ENCODE data around the gene ZNF543. TPM values are rescaled to one million over a fixed set of nuclear protein-coding genes. Genes with fewer than 3 reads are reported as not detected.

The ZNF543 gene
- total RNA-seq, 2 experiments from 2014 or later = 6.3 to 7.0 TPM

DNA sequence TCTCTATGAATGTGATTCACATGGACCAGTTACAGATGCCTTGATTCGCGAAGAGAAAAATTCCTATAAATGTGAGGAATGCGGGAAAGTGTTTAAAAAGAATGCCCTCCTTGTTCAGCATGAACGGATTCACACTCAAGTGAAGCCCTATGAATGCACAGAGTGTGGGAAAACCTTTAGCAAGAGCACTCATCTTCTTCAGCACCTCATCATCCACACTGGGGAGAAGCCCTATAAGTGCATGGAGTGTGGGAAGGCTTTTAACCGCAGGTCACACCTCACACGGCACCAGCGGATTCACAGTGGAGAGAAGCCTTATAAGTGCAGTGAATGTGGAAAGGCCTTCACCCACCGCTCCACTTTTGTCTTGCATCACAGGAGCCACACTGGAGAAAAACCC, 7.7 kb downstream of the ZNF543 start:
- DNase-seq (no peak), ATAC-seq (no peak)
- TF ChIP-seq, protein P1, sequence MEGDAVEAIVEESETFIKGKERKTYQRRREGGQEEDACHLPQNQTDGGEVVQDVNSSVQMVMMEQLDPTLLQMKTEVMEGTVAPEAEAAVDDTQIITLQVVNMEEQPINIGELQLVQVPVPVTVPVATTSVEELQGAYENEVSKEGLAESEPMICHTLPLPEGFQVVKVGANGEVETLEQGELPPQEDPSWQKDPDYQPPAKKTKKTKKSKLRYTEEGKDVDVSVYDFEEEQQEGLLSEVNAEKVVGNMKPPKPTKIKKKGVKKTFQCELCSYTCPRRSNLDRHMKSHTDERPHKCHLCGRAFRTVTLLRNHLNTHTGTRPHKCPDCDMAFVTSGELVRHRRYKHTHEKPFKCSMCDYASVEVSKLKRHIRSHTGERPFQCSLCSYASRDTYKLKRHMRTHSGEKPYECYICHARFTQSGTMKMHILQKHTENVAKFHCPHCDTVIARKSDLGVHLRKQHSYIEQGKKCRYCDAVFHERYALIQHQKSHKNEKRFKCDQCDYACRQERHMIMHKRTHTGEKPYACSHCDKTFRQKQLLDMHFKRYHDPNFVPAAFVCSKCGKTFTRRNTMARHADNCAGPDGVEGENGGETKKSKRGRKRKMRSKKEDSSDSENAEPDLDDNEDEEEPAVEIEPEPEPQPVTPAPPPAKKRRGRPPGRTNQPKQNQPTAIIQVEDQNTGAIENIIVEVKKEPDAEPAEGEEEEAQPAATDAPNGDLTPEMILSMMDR (IDR thresholded peaks at IDR 0.05) = no peak
- Mint-ChIP-seq H3K9me3 (peaks cover 43% of the 10 kb centered on the region), H3K4me1 (ENCODE audit: low read depth) (no peaks in the 10 kb centered on the region), H3K4me3 (no peak overlapping the region), H3K27me3 (no peaks in the 10 kb centered on the region), H3K27ac (no peak overlapping the region), H3K36me3 (ENCODE audit: low read depth) (peaks cover 82% of the 10 kb centered on the region)
- ChIA-PET CTCF (no interaction called here), POLR2A (no interaction called here)
- intact Hi-C loops (cut with micrococcal nuclease) = no loop called here

DNA sequence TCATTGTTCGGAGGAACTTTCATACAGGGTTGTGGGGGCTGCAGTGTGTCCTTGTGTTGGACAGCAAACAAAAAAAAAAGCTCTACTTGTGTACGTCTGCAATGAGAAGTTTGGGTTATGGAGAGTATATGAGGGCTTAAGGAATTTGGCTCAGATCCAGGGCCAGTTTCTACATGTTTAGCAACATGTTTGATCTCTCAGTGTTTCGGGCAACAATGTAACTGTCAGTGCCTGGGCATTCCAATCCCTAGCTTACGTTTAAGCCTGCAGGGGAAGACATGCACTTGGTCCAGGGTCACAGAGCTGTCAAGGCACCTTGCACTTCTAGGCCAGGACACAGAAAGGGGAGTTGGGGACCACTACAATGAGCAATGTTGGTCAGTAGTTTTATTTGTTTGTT, 13.9 kb downstream of the ZNF543 start:
- no peak overlapping the region for H3K27ac Mint-ChIP-seq
- H3K9me3 Mint-ChIP-seq = peaks cover 19% of the 10 kb centered on the region
- ChIA-PET POLR2A (no interaction called here), CTCF (interaction anchor here (1.8 kb wide), 1 partner anchor 16 kb away, joined by 5 read pairs; the partner anchor contains the start of gene ZNF304)
- no peaks in the 10 kb centered on the region for H3K4me1 Mint-ChIP-seq (ENCODE audit: low read depth)
- no peaks in the 10 kb centered on the region for H3K27me3 Mint-ChIP-seq
- no peak overlapping the region for H3K4me3 Mint-ChIP-seq
- no peak for DNase-seq
- no peak for ATAC-seq
- peaks cover 39% of the 10 kb centered on the region for H3K36me3 Mint-ChIP-seq (ENCODE audit: low read depth)
- TF ChIP-seq, protein P1 (IDR thresholded peaks at IDR 0.05) = no peak
- intact Hi-C loops (cut with micrococcal nuclease) = no loop called here

DNA sequence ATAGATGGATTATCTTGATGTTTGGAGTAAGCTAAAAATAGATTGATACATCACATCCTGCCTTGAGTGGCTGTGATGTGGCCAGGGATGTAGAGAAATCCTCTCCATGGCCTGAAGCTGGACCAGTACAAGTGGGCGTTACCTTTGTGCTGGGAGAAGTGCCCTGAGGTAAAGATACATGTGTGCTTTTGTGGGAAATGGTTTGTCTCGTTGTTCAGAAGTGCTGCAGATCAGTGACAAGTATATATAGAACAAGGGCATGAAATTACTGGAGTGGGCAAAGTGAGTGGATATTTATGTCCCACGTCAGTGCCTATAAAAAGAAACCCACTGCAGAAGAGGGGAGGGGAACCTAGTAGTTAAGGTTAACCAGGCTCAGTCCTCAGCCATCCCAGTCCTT, 18.6 kb downstream of the ZNF543 start:
- TF ChIP-seq, protein P1 (IDR thresholded peaks at IDR 0.05) = no peak
- no peaks in the 10 kb centered on the region for H3K27me3 Mint-ChIP-seq

DNA sequence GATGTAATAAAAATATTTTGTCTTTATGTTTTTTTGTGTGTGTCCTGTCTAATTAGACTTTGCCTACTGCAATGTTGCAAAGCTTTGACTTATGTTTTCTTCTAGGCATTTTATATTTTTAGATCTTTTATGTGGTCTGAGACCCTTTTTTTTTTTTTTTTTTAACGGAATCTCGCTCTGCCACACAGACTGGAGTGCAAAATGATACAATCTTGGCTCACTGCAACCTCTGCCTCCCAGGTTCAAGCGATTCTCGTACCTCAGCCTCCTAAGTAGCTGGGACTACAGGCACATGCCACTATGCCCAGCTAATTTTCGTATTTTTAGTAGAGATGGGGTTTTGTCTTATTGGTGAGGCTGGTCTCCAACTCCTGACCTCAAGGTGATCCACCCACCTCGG, 22.3 kb downstream of the ZNF543 start:
- DNase-seq (no peak), ATAC-seq (no peak)
- Mint-ChIP-seq H3K4me1 (ENCODE audit: low read depth) (no peaks in the 10 kb centered on the region), H3K9me3 (peaks cover 6% of the 10 kb centered on the region), H3K27ac (no peak overlapping the region), H3K36me3 (ENCODE audit: low read depth) (peaks cover 3% of the 10 kb centered on the region), H3K4me3 (no peak overlapping the region), H3K27me3 (no peaks in the 10 kb centered on the region)
- intact Hi-C loops (cut with micrococcal nuclease) = no loop called here
- TF ChIP-seq, protein P1 (IDR thresholded peaks at IDR 0.05) = no peak
- ChIA-PET CTCF (no interaction called here), POLR2A (no interaction called here)

More for the DNA sequence above, 18.6 kb downstream of the ZNF543 start:
- intact Hi-C loops (cut with micrococcal nuclease) = no loop called here
- peaks cover 10% of the 10 kb centered on the region for H3K9me3 Mint-ChIP-seq
- H3K36me3 Mint-ChIP-seq (ENCODE audit: low read depth) = peaks cover 16% of the 10 kb centered on the region
- POLR2A ChIA-PET = no interaction called here
- no peaks in the 10 kb centered on the region for H3K4me1 Mint-ChIP-seq (ENCODE audit: low read depth)
- ATAC-seq (no peak), DNase-seq (no peak)
- H3K27ac Mint-ChIP-seq = no peak overlapping the region
- CTCF ChIA-PET = no interaction called here
- H3K4me3 Mint-ChIP-seq = no peak overlapping the region

DNA sequence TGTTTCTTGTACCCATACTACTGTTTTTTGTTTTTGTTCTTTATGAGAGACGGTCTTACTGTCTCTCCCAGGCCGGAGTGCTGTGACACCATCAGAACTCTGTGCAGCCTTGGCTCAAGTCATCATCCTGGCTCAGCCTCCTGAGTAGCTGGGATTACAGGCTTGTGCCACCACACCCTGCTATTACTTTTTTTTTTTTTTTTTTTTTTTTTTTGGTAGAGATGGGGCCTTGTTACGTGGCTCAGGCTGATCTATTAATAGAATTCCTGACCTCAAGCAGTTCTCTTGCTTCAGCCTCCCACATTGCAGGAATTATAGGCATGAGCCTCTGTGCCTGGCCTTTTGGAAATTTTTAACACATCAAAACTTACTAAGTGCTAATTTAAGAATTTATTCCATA, 27.9 kb downstream of the ZNF543 start:
- Mint-ChIP-seq H3K9me3 (peaks cover 14% of the 10 kb centered on the region), H3K36me3 (ENCODE audit: low read depth) (peaks cover 17% of the 10 kb centered on the region), H3K4me3 (no peak overlapping the region), H3K4me1 (ENCODE audit: low read depth) (peaks cover 24% of the 10 kb centered on the region), H3K27ac (no peak overlapping the region), H3K27me3 (no peaks in the 10 kb centered on the region)
- ATAC-seq = no peak
- intact Hi-C loops (cut with micrococcal nuclease) = no loop called here
- TF ChIP-seq, protein P1 (IDR thresholded peaks at IDR 0.05) = no peak
- no peak for DNase-seq
- CTCF ChIA-PET = no interaction called here
- POLR2A ChIA-PET = no interaction called here
